Measurements from ENCODE around the gene ARFGEF3.

The ARFGEF3 gene

DNA sequence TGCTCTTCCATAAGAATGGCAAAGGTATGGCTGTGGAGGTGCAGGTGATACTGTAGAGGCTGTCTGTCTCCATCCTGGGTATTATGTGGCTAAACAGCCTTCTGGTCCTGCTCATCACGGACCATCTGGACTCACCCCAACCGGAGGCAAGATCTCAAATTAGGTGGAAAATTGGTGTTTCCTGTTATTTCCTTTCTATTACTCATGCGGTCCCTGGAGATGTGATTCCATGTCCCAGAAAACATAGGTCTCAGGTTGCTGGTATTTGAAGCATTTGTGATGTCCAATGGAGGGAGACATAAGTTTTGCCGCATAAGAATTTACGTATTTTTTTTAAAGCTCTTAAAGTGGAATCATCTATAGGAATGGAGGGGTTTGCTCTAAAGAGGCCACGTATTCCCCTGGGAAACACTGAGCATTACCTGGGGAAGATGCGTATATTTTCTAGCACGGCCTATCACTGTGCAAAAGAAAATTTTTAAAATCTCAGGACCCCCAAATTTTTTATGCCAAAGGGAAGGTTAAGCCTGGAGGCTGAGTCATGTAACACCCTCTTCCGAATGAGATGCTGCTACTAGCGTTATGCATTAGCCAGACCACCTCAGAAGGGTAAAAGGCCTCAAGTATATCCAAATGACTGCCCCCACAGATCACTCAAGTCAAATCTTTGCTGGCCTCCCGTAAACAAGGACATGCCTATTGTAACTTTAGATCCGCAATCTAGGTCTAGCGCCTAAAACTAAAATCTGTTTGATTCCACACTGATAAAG lies 78.9 kb downstream of the ARFGEF3 start:
- DNase-seq (ENCODE audit: low read depth in 3 of 3): no peak

DNA sequence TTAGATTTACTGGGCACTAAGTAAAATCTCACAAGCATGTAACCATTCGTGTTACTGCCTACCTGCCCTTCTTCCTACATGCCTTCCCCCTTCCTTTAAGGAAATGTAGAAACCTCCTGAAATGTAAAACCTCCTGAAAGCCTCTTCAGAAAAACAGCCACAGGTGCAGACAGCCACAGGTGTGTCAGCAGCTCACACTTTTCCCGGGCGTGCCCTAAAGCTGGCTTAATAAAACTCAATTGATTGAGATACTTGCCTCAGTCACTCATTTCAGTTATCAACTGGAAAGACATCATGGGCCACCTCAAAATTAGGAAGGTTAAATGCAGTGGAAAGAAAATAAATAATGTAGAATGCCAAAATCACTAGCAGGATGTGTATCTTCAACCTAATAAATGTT lies 79.6 kb downstream of the ARFGEF3 start:
- no peak for DNase-seq (ENCODE audit: low read depth in 3 of 3)

DNA sequence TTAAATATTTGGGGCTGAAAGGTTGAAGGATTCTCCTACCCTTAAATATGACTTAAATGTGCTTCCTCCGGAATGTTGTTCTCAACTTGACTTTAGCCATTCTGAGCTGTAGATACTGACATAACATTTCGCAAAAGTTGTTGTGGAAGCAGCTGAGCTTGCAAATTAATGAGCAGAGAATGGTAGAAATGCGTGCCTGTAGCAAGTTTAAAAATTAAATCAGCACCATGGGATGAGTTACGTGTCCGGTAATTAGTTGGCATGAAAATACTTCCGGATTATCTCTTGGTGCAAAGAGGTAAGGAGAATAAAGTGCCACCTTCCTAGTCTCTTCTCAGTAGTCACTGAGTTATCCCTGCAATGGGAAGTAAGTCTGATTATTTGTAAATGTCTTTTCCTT lies 80.2 kb downstream of the ARFGEF3 start:
- no peak for DNase-seq (ENCODE audit: low read depth in 3 of 3)

DNA sequence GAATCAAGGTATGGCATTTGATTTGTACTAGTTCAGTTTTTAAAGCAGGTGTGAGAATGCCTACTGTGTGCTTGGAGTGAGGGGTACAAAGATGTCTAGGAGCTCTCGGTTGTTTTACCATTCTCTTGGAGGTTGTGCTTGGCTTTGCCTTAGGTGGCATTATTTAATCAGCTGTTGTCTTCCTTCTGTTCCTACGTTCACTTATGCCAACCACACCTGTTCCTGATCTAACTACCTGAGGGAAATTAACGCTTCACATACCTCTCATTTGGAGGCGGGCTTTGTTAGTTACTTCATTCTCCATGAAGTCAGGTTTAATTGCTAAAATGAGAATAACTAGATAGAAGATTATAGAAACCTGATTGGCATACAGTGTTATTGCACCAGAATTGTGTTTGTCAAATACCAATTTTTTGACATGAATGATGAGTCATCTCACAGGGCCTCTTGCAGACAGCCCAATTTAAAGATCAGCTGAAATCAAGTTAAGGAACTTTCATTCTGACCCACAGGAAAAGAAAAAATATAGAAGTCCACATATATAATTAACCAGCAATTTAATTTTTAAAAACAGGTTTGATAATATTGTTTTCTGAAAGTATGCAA lies 81.4 kb downstream of the ARFGEF3 start:
- DNase-seq (ENCODE audit: low read depth in 3 of 3): no peak

DNA sequence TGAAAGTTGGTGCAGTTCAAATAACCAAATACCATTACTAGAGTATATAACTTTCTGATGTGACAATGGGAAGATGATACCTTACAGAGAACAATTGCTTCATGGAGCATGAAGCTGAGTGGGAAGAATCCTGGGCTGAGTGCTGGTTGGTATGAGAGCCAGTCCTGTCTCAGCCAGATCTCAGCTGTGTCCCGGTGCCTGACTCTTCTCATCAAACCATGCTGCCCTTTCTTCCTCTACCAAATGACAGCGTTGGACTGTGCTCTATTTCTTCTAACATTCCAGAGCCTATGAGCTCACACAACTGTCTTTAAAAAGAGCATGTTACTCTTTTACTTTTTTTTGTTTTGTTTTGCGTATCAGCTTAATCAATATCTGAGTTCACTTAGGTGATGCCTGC lies 84.0 kb downstream of the ARFGEF3 start:
- DNase-seq (ENCODE audit: low read depth in 3 of 3): no peak

DNA sequence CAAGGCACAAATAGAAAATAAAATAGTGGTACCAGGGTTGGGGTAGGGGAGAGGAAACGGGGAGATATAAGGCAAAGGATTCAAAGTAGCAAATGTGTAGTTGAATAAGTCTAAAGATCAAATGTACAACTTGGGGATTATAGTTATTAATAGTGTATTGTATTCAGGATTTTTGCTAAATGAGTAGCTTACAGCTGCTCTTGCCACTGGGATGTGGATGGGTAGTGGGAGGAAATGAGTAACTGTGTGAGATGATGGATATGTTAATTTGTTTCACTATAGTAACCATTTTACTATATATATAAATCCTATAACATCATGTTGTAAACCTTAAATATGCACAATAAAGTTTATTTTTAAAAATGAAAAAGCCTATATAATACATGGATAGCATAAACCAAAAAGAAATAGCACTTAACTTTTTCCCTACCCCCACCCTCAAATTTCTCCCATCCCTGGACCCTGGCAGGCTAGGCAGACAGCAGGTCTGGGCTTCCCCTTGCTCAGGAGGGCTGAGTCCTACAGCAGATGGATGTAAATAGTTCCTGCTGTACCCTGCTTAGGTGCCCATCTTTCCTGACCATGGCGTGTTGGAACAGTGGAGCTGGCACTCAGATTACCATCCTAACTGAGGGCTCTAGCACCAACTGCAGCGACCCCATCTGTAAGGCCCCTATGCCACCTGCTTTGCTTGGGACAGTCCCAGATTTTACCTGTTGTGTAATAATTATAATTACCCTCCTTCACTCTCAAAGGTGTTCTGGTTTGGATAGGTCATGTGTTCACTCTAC lies 85.1 kb downstream of the ARFGEF3 start:
- DNase-seq (ENCODE audit: low read depth in 3 of 3): no peak

DNA sequence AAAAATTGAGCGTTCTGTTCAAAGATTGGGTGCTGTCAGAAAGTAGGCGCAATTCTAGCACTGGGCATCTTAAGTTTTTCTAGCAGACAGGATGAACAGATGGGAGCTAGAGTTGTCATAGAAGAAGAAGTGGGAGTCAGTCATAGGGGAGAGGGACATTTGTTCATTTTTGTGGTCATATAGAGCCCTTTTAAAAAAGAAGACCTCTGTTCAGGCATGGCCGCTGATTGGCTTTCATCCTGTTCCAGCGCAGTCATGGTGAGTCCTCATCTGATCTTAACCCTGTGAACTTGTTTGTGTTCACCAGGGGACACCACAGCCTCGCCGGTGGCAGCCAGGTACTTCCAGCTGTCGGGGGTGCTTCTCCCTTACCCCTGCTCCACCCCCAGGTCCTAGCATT lies 86.3 kb downstream of the ARFGEF3 start:
- DNase-seq (ENCODE audit: low read depth in 3 of 3): no peak

DNA sequence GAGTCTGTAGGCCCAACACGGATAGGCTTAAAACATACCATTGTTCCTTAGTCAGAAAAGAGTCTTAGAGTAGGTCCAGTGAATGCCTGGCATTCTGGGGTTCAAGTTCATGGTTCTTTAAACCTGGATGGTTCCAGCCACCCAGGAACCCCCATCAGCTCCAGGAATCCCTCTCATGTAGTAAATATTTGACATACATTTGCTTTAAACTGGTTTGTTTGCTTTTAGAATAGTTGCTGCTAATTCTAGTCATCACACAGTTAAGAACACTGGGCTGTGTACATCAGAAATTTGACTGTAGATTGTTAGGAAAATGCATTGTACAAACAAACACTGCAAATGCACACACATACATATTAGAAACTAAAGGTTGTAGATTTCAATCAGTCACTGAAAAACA lies 87.1 kb downstream of the ARFGEF3 start:
- DNase-seq (ENCODE audit: low read depth in 3 of 3): no peak

DNA sequence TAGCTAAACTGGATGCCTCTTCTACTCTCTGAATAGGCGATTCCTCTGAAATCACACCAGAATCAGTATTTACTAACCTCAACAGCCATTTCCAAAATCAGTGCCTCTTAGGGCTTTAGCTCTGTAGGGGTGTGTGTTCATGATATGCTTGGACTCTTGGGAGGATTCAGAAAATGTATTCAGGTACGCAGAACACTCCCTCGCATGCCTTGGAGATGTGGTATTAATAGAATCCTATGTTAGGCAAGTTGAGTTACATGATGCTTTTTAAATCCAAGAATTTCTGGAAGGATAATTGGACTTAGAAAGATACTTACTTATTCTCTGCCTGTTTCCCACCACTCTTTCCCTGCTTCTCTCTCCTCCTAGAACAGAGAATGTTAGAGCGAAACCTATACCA lies 88.3 kb downstream of the ARFGEF3 start:
- no peak for DNase-seq (ENCODE audit: low read depth in 3 of 3)

DNA sequence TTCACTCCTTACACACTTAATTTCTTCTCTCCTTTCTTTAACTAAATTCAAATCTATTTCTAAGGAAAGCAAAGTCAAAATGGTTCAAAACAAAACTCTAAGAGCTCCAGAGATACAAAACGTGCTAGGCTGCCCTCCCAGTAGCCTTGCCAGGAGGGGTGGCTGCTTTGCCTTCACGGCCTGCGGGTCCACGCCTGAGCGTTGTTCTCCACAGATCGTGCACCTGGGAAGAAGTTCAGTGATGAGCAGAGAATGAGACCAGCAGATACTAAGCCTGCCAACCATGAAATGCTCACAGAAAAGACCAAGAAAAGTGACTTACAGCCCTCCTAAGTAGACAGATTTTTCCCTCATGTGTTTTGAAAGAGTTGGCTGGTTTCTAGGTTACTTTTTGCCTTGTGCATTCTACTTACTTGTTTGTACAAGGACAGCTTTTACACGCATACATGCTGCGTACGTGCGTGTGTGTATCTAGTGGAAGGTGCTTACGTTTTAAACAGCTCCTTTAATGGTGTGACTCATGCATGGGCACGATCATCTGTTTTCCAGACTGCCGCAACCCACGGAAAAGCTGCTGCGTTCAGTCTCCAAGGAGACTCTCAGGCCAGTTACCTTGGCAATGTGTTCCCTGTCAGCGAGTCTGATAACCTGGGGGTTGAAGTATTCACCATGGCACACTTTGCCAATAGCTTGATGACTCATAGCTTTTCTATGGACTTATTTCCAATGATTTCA lies 88.9 kb downstream of the ARFGEF3 start:
- no peak for DNase-seq (ENCODE audit: low read depth in 3 of 3)

DNA sequence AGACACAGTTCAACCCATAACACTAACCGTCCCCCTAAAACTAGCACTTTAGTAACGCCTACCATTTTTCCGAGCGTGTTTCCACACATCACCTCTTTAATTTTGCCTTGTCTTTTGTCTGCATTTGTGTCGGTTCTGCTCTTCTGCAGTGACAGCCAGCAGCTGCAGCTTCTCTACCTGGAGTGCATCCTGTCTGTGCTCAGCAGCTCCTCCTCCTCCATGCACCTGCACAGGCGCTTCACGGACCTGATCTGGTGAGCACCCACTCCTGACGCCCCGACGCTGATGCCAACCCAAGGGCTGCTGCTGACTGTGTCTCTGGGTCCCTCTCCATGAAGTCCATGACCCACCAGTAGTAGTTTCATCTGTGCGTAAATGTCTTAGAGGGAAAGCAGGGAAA lies 92.0 kb downstream of the ARFGEF3 start:
- DNase-seq (ENCODE audit: low read depth in 3 of 3): no peak

DNA sequence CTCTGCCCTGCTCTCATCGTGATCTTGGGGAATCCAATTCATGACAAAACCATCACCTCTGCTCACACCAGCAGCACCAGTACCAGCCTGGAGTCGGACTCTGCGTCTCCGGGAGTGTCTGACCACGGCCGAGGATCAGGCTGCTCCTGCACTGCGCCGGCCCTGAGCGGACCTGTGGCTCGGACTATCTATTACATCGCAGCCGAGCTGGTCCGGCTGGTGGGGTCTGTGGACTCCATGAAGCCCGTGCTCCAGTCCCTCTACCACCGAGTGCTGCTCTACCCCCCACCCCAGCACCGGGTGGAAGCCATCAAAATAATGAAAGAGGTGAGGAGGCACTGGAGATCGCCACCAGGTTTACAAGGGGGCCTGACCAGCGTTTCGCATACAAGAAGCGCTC lies 93.7 kb downstream of the ARFGEF3 start:
- no peak for DNase-seq (ENCODE audit: low read depth in 3 of 3)

DNA sequence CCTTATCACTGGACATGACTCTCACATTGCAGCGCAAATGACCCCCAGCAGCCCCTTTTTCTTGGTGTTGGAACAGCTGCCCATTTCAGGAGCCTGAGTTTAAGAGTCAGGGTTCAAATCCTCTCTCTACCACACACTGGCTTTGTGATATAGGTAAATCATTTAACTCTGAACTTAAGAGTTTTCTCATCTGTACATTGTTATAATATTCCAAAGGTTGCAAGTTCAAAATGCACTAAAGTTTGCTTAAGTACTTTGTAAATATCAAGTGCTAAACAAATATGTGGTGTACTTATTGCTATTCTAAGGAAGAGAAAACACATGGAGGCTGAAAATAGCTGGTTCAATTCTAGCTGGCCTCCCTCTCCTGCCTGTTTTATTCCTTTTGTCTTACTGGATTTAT lies 95.9 kb downstream of the ARFGEF3 start:
- no peak for DNase-seq (ENCODE audit: low read depth in 3 of 3)

DNA sequence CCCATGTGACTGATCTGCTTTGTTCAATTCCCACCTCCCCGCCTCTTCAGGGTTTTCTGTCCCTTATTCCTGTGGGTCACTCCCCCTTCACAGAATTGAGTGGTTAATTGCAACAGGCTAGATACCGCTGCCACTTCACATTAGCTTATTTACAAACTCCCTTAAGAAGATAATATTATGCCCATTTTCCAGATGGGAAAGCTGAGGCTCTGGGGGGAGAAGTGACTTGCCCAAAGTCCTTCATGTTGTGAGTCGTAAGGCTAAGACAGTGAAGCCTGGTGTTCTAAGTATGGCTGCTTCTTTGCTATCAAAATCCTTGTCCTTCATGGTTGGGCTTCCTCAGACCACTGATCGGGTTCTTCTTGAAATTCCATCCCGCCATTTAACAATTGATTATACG lies 96.5 kb downstream of the ARFGEF3 start:
- no peak for DNase-seq (ENCODE audit: low read depth in 3 of 3)

DNA sequence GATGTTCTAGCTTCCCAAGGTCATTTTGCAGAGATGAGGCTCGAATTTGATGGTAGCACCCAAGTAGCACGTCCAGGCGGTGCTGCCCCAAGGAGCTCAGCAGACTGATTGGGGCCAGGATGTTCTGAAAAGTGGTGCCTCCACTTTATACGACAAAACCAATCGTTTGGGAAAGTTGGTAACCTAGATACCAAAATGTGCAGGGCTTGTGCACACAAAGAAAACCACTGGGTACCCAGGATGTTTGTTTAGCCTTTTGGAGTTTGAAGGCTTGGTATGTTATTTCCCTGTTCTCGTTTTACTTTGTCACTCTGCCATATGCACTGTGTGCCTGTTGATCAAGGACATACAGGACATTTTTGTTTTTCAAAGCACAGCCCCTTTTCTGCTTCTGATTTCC lies 97.3 kb downstream of the ARFGEF3 start:
- no peak for DNase-seq (ENCODE audit: low read depth in 3 of 3)

DNA sequence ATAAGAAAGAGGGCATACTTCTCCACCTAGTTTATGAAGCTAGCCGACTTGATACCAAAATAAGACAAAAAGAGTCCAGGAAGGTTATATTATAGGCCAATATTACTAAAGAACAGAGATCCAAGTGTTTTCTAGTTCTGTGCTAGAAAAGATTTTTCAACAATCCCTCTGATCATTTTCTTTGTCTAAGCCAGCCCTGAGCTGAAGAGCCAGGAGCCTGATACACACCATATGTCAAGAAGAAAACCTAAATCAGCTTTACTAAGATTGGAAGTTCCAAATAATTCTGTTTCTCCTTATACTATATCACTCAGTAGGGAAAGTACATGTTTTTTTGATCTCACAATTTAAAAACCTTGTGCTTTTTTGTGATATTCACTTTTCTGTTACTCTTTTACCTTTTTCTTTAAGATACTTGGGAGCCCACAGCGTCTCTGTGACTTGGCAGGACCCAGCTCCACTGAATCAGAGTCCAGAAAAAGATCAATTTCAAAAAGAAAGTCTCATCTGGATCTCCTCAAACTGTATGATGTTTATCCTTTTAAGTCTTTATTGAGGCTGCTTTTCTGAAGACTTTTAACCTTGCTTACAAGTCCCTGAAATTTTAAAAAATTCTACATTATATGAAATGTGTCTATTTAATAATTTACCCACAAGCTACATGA lies 99.5 kb downstream of the ARFGEF3 start:
- DNase-seq (ENCODE audit: low read depth in 3 of 3): no peak

DNA sequence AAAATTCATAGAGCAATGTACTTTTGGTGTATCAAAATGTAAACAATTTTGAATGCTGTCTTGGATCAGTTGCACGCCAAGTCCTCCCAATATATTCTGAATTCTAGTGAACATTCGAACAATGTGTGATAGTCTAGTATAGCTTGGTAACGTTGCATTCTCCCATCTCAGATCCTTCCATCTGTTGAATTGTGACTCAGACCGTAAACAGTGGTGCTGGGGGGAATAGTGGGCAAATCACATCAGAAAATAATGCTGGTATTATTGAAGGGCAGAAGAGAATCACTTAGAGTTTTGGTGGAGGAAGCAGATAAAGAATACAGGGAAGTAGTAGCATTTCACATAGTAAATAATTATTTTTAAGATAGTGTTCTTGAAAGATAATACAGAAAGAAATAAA lies 102.2 kb downstream of the ARFGEF3 start:
- no peak for DNase-seq (ENCODE audit: low read depth in 3 of 3)

DNA sequence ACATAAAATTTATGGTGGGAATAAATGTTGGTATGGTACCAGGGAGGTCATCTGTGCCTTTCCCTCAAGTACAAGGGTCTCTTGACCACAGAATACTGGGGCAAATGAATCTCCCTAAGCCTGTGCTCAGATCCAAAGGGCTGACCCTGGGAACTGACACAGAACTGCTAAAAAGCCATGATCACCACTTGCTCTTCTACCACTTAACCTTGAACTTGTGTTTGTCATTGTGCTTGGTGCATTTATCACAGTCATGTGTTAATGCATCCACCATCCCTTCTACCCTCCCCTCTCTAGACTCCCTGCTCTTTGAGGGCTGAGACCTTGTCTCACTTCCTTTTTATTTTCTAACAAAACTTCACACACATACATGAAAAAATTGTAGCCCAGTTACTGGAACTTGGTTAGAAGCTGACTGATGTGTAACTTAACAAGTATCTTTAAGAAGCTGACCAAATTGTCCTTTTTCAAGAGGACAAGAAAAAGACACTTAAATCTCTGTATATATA lies 102.7 kb downstream of the ARFGEF3 start:
- DNase-seq (ENCODE audit: low read depth in 3 of 3): no peak

DNA sequence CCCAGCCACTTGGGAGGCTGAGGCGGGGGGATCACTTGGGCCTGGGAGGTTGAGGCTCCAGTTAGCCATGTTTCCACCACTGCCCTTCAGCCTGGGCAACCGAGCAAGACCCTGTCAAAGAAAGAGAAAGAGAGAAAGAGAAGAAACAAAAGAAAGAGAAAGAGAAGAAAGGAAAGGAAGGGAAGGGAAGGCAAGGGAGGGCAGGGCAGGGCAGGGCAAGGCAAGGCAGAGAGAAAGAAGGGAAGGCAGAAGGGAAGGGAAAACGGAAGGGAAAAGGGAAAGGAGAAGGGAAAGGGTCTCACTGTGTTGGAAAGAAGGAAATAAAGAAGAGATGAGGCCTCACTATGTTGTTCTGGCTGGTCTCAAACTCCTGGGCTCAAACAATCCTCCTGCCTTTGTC lies 104.4 kb downstream of the ARFGEF3 start:
- no peak for DNase-seq (ENCODE audit: low read depth in 3 of 3)

DNA sequence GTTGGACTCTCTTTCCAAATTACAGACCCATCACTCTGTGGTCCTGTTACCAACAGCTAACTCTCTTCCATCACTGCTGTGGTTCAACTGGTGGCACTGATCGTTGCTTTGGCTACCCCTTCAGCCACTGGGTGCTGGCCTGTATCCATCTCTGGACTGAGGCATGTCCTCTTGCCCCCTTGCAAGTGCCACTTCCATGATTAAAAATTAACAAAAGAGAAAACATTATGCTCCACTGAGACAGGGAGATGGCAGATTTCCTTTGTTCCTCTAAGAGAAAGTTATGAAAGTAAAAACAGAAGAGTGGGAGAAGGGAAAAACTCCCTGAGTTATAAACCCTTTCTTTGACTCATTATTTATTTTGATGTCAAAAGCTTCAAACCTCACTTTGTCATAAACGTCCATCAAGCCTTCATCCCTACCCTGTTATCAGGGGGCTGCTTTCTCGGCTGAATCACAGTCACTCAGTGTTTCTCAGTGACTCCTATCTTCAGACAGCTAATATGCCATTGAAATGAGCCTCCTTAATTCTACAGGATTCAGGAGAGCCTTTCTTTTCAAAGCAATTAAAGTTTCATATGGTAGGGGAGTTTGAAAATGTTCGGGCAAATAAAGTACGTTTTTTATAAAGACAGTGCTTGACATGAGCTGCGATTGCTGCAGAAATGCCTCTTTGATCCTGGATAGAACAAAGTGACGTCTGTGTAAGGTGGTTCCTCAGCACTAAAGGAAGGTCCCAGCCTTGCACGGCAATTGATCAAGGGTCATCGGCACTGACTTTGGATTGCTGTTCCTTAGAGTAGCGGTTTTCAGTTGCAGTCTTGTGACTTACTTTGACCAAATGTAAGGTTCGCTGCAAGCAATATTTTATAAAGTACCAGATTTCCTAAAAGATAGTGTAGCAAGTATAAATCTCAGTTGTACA lies 106.5 kb downstream of the ARFGEF3 start:
- DNase-seq (ENCODE audit: low read depth in 3 of 3): no peak

All from stimulated activated CD4-positive, alpha-beta T cell treated with anti-CD3 and anti-CD28 coated beads, TNF-alpha, amount 100 ng/mL, for 4 hours (primary cell).